Lower leg skin (tissue), 3 donors: ENCODE data around the gene BAIAP2L2.

Experiments
- POLR2A ChIP-seq, 2 donors: fragments of 450-650 bp; IDR thresholded peaks; one replicate each; pipeline ENCODE4 v1.6.1; 2016 to 2017; ENCODE audit warnings: antibody characterized with exemption in 2 of 2, mild to moderate bottlenecking in 1 of 2, moderate library complexity in 1 of 2
- TF ChIP-seq, protein P1 (sequence below), 3 donors: fragments of 450-650 bp; IDR thresholded peaks; one replicate each; pipeline ENCODE4 v1.5.1; 2016; ENCODE audit warnings: antibody characterized with exemption in 3 of 3, mild to moderate bottlenecking in 3 of 3, moderate library complexity in 2 of 3

DNA sequence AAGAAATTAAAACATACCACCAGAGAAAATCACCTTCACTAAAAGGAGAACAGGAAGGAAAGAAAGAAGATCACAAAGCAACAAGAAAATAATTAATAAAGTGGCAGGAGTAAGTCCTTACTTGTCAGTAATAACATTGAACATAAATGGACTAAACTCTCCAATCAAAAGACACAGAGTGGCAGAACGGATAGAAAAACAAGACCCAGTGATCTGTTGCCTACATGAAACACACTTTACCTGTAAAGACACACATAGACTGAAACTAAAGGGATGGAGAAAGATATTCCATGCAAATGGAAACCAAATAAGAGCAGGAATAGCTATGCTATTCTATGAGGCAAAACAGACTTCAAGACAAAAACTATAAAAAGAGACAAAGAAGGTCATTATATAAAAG, 45.2 kb upstream of the BAIAP2L2 start:
- TF ChIP-seq, protein P1, sequence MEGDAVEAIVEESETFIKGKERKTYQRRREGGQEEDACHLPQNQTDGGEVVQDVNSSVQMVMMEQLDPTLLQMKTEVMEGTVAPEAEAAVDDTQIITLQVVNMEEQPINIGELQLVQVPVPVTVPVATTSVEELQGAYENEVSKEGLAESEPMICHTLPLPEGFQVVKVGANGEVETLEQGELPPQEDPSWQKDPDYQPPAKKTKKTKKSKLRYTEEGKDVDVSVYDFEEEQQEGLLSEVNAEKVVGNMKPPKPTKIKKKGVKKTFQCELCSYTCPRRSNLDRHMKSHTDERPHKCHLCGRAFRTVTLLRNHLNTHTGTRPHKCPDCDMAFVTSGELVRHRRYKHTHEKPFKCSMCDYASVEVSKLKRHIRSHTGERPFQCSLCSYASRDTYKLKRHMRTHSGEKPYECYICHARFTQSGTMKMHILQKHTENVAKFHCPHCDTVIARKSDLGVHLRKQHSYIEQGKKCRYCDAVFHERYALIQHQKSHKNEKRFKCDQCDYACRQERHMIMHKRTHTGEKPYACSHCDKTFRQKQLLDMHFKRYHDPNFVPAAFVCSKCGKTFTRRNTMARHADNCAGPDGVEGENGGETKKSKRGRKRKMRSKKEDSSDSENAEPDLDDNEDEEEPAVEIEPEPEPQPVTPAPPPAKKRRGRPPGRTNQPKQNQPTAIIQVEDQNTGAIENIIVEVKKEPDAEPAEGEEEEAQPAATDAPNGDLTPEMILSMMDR (IDR thresholded peaks at IDR 0.05) = no peak
- no peak for TF ChIP-seq POLR2A (IDR thresholded peaks at IDR 0.05)
